HG03558 (cell line): ENCODE measurements around the gene CFAP57.
"Not testable (repeated sequence)": the region's sequence is repeated elsewhere in the genome, so short reads cannot be mapped to it uniquely, and the experiment has no call there.

Source experiments
- ATAC-seq: cut with Tn5 transposase; IDR thresholded peaks from one replicate; pipeline ENCODE4 v1.9.1; 2021; ENCODE audit warnings: moderate number of reproducible peaks; ENCODE audit not compliant: unreplicated experiment; ENCODE audit errors: extremely low read depth

Gene CFAP57

GRCh38 chr1:43171876-43172526 is at the start of gene CFAP57, which contains the start of gene EBNA1BP2:
CFAP57 (plus strand) TSS chr1:43172330; CDS start chr1:43172754, 424 bp downstream.
EBNA1BP2 (minus strand) TSS chr1:43172290; CDS start chr1:43172118, 172 bp downstream.
- ATAC-seq, result peak; percentile 81

DNA sequence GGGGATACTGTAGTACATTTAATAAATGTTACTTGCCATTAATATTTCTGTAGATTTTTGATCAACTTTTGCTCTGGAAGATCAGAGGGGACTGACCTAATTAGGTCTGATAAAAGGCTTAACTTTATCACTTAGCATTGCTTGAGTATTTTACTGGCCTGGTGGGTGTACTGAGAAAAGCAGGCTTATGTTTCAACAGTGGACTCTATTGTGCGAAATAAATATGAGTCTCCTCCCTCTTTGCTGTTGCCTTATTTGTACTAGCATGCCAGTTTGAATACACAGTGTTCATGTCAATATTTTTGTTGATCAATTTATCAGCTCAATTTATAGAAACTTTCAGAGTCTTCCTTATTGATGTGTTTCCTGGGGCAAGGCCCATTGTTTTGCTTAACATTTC is 49.1 kb upstream of the CFAP57 start:
- ATAC-seq, result no peak

DNA sequence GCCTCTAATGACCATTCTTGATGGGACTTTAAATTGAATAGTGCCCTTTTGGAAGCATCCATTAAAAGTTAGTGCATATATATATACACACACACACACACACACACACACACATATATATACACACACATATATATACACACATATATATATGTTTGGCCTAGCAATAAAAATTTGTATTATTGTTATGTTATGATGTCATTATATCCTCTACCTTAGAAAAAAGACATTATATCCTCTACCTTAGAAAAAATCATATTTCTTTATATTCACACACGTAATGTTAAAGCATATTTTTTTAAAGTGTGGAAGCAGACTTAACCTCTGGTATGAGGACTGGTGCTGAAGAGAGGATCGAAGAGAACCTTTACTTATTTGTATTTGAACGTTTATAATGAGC is 43.3 kb upstream of the CFAP57 start:
- ATAC-seq, result no peak

GRCh38 chr1:43129426-43129825 is 42.7 kb upstream of the CFAP57 start:
- ATAC-seq, result no peak

- ATAC-seq, result no peak
These were observed 38.1 kb upstream of the CFAP57 start for GRCh38 chr1:43134068-43134467.

GRCh38 chr1:43134640-43135039 is 37.5 kb upstream of the CFAP57 start:
- ATAC-seq, result no peak

- ATAC-seq, result no peak
These were observed 36.0 kb upstream of the CFAP57 start for GRCh38 chr1:43135857-43136781.

GRCh38 chr1:43137445-43138052 is 34.6 kb upstream of the CFAP57 start:
- ATAC-seq, result no peak

DNA sequence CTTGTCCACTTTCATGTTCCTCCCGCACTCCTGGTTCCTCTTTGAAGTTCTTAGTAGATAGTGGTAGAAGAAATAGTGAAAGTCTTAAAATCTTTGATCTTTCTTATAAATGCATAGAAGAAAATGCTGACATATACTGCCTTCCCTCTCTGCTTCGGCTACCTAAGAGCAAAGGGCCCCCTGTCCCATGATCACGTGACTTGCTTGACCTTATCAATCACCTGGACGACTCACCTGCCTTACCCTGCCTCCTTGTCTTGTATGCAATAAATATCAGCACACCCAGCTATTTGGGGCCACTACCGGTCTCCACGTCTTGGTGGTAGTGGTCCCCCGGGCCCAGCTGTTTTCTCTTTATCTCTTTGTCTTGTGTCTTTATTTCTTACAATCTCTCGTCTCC is 32.8 kb upstream of the CFAP57 start:
- not testable (repeated sequence) for ATAC-seq

DNA sequence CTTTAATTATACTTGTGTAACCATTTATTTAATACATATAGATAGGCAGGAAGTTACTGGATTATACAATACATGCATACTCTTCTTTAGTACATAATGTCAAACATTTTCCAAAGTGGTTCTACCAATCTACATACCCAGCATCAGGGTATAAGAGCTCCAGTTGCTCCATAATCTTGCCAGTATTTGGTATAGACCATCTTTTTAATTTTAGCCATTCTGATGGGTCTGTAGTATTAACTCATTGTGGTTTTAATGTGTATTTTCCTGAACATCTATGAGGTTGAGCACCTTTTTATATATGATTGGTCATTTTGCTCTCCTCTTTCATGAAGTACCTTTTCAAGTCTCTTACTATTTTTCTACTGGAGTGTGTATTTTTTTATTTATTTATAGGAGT is 32.1 kb upstream of the CFAP57 start:
- ATAC-seq, result no peak

GRCh38 chr1:43140583-43140982 is 31.5 kb upstream of the CFAP57 start:
- no peak for ATAC-seq

DNA sequence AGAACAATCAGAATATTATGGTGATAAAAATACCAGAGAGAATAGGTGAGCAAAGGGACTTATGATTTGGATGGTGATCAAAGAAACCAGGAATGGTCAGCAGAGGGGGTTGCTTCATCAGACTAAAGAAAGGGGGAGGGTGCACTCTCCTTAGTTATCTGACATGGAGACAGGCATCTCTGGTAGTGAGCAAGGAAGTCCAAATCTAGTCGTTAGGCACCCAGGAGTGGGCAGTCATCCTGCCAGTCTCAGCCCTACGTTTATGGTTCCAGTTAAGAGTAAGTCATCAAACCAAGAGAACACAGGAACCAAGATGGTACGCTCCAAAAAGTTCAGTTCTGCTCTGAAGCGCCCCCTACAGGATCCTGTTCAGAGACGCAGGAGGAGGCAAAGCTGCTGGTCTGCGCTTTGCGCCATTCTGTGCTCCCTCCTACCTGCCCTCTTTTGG is 28.7 kb upstream of the CFAP57 start:
- ATAC-seq, result no peak

GRCh38 chr1:43144237-43144636 is 27.9 kb upstream of the CFAP57 start:
- ATAC-seq, result no peak

DNA sequence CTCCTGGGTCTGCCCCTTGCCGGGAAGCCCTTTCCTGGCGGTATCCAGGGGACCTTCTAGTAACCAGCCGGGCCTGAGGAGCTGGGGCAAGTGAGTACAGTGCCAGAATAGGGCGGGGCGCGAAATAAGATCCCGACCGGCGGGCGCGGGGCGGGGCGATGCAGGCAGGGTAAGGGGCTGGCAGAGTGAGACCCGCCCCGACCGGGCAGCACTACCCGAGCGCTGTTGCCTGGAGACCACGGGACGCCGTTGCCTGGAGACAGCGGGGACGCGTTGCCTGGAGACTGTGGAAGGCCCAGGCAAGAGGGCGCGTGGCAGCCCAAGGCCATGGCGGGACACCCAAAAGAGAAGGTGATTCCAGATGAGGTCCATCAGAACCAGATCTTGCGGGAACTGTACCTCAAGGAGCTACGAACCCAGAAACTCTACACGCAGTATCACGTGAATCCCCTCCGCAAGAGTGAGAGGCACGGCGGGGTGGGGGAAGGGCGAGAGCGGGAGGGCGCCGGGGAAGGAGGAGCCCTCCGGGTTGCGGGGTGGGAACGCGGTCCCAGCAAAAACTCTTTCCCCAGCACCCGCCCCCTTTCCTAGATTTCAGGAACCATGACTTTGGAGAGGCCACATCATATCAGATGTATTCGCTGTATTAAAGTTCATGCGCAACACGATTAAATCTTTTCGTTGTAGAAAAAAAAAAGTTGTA is 24.4 kb upstream of the CFAP57 start:
- no peak for ATAC-seq

DNA sequence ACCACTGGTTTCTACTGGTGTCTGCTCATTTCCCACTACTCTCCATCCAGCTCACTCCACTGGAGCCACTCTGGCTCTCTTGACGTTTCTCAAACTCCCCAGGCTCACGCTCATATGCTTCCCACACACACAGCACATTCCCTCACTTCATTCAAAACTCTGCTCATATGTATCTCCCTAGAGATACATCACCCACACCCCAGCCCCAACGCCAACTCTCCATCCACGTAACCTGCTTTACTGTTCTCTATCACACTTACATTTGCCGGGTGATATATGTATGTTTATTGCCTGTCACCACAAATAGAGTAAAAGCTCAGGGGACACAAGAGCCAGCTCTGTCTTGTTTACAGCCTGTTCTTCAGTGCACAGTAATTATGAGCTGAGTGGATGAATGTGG is 22.2 kb upstream of the CFAP57 start:
- ATAC-seq, result no peak

GRCh38 chr1:43152866-43153265 is 19.3 kb upstream of the CFAP57 start:
- no peak for ATAC-seq

GRCh38 chr1:43153443-43153842 is 18.7 kb upstream of the CFAP57 start:
- ATAC-seq, result no peak

- ATAC-seq, result no peak
These were observed 16.1 kb upstream of the CFAP57 start for GRCh38 chr1:43156026-43156425.

GRCh38 chr1:43165162-43165561 is 7.0 kb upstream of the CFAP57 start:
- no peak for ATAC-seq

- ATAC-seq, result no peak
These were observed 6.4 kb upstream of the CFAP57 start for GRCh38 chr1:43165765-43166164.
